T-helper 2 cell treated with Interferon-gamma antibody and Interleukin-4, amounts not matched to agents 5 μg/mL and 100 μg/mL, for 36 hours (primary cell): ENCODE measurements around the gene HGFAC.

Source experiments
- DNase-seq: peaks from one replicate; pipeline ENCODE4 v3.0.0; 2021; ENCODE audit warnings: low spot score
- H3K27ac Mint-ChIP-seq: one replicate; pipeline ENCODE4 v1.8.0; 2021; ENCODE audit warnings: mild to moderate bottlenecking, mixed read lengths
- H3K27me3 Mint-ChIP-seq: one replicate; pipeline ENCODE4 v1.8.0; 2021; ENCODE audit warnings: low read depth, mixed read lengths
- H3K36me3 Mint-ChIP-seq: one replicate; pipeline ENCODE4 v1.8.0; 2021; ENCODE audit warnings: low read depth, mixed read lengths
- H3K4me1 Mint-ChIP-seq: one replicate; pipeline ENCODE4 v1.8.0; 2021; ENCODE audit warnings: low read depth, mixed read lengths
- H3K4me3 Mint-ChIP-seq: one replicate; pipeline ENCODE4 v1.8.0; 2022; ENCODE audit warnings: mild to moderate bottlenecking, moderate library complexity, mixed read lengths
- H3K9me3 Mint-ChIP-seq: one replicate; pipeline ENCODE4 v1.8.0; 2021; ENCODE audit warnings: mixed read lengths

The HGFAC gene

GRCh38 chr4:3471886-3472285 lies 30.1 kb downstream of the HGFAC start:
- H3K4me3 Mint-ChIP-seq: no peak overlapping the region
- H3K36me3 Mint-ChIP-seq: no peaks in the 10 kb centered on the region
- H3K27me3 Mint-ChIP-seq: no peaks in the 10 kb centered on the region
- no peak for DNase-seq
- H3K27ac Mint-ChIP-seq: no peak overlapping the region
- H3K9me3 Mint-ChIP-seq: no peaks in the 10 kb centered on the region
- H3K4me1 Mint-ChIP-seq: no peaks in the 10 kb centered on the region

GRCh38 chr4:3472411-3473141 lies 30.8 kb downstream of the HGFAC start:
- H3K36me3 Mint-ChIP-seq: no peaks in the 10 kb centered on the region
- H3K27me3 Mint-ChIP-seq: no peaks in the 10 kb centered on the region
- no peak for DNase-seq
- no peak overlapping the region for H3K27ac Mint-ChIP-seq
- no peak overlapping the region for H3K4me3 Mint-ChIP-seq
- H3K4me1 Mint-ChIP-seq: no peaks in the 10 kb centered on the region
- H3K9me3 Mint-ChIP-seq: no peaks in the 10 kb centered on the region

DNA sequence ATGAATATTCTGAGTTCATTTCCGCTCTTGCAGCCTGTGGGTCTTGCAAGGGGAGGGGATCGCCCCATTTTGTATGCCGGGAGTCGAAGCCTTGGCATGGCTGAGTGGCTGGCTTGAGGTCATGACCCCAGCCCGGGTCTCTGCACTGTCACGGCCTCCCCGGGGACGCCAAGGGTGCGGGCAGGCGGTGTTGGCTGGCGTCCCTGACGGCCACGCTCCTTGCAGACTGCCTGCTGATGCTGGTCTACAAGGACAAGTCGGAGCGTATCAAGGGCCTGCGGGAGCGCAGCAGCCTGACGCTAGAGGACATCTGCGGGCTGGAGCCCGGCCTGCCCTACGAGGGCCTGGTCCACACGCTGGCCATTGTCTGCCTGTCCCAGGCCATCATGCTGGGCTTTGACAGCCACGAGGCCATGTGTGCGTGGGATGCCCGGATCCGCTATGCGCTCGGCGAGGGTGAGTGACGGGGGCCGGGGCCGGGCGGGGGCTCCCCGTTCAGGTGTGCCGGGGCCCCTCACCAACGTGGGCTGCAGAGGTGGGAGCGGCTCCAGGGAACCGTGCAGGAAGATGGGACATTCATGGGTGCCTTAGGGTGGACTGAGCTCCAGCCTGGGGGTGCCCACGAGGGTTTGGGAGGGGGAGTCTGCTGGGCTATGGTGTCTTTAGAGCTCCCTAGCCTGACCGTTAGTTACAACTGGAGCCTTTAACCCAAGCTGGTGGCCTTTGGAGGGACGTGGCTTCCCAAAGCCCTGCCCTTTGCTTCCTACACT lies 31.6 kb downstream of the HGFAC start:
- no peak for DNase-seq
- Mint-ChIP-seq H3K27ac (no peak overlapping the region), H3K4me1 (no peaks in the 10 kb centered on the region), H3K36me3 (no peaks in the 10 kb centered on the region), H3K9me3 (no peaks in the 10 kb centered on the region), H3K27me3 (no peaks in the 10 kb centered on the region), H3K4me3 (no peak overlapping the region)

DNA sequence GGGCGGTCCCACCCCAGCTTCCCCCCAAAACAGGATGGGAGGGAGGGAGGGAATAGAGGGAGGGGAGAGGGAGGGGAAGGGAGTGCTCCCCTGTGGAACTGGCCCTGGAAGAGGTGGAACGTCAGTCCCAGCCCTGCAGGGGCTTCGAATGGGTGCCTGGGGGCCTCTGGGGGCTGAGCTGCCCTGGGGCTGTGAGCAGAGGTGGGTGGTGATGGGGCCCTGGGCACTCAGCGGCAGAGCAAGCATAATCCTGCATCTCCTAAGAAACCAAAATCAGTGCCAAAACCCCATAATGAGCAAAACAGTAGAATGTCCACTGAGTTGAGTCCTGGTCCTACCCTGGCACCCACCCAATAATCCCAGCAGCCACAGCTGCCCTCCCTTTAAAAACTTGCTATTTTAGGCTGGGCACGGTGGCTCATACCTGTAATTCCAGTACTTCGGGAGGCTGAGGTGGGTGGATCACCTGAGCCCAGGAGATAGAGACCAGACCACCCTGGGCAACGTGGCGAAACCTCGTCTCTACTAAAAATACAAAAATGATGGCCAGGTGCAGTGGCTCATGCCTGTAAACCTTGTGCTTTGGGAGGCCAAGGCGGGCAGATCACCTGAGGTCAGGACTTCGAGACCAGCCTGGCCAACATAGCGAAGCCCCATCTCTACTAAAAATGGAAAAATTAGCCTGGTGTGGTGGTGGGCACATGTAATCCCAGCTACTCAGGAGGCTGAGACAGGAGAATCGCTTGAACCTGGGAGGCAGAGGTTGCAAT lies 32.4 kb downstream of the HGFAC start:
- Mint-ChIP-seq H3K36me3 (no peaks in the 10 kb centered on the region), H3K9me3 (no peaks in the 10 kb centered on the region), H3K4me1 (no peaks in the 10 kb centered on the region), H3K27me3 (no peaks in the 10 kb centered on the region), H3K4me3 (no peak overlapping the region), H3K27ac (no peak overlapping the region)
- DNase-seq: no peak

DNA sequence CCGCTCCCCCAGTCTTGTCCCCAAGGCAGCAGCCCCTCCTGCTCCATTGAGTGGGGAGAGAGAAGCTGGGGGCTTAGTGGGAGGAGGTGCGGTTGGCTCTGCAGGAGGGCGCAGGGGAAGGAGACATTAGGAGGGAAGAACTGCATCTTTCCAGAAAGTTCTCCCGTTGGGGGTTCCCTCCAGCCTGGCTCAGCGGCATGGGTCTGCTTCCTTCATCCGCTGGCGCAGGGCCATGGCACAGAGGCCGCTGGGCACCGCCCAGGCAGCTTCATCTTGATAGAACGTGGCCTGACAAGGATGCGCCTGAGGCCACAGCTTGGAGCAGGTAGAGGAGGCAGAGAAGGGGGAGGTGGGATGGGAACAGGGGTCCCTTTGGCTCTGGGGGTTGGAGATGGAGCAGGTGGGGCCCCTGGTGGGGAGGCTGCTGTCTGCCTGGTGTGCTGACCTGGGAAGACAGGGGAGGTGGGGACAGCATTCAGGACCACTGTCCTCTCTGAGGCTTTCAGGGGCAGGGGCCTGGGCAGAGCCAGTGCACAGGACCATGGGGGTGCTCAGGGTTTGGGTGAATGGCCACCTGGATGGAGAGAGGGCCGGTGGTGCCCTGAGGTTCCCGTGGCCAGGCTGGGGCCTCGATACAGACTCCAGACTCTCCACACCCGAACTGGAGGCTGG lies 33.4 kb downstream of the HGFAC start:
- Mint-ChIP-seq H3K9me3 (no peaks in the 10 kb centered on the region), H3K27ac (no peak overlapping the region), H3K36me3 (no peaks in the 10 kb centered on the region), H3K4me1 (no peaks in the 10 kb centered on the region), H3K4me3 (no peak overlapping the region), H3K27me3 (no peaks in the 10 kb centered on the region)
- DNase-seq: no peak

- Mint-ChIP-seq H3K27ac (no peak overlapping the region), H3K4me1 (no peaks in the 10 kb centered on the region), H3K4me3 (no peak overlapping the region), H3K9me3 (no peaks in the 10 kb centered on the region), H3K36me3 (no peaks in the 10 kb centered on the region), H3K27me3 (peaks cover 3% of the 10 kb centered on the region)
- no peak for DNase-seq
Measured at GRCh38 chr4:3475713-3476260, 34.0 kb downstream of the HGFAC start.

- DNase-seq: no peak
- H3K4me3 Mint-ChIP-seq: no peak overlapping the region
- H3K27me3 Mint-ChIP-seq: peaks cover 3% of the 10 kb centered on the region
- H3K9me3 Mint-ChIP-seq: no peaks in the 10 kb centered on the region
- H3K4me1 Mint-ChIP-seq: no peaks in the 10 kb centered on the region
- H3K27ac Mint-ChIP-seq: no peak overlapping the region
- no peaks in the 10 kb centered on the region for H3K36me3 Mint-ChIP-seq
Measured at GRCh38 chr4:3476341-3476747, 34.6 kb downstream of the HGFAC start.

DNA sequence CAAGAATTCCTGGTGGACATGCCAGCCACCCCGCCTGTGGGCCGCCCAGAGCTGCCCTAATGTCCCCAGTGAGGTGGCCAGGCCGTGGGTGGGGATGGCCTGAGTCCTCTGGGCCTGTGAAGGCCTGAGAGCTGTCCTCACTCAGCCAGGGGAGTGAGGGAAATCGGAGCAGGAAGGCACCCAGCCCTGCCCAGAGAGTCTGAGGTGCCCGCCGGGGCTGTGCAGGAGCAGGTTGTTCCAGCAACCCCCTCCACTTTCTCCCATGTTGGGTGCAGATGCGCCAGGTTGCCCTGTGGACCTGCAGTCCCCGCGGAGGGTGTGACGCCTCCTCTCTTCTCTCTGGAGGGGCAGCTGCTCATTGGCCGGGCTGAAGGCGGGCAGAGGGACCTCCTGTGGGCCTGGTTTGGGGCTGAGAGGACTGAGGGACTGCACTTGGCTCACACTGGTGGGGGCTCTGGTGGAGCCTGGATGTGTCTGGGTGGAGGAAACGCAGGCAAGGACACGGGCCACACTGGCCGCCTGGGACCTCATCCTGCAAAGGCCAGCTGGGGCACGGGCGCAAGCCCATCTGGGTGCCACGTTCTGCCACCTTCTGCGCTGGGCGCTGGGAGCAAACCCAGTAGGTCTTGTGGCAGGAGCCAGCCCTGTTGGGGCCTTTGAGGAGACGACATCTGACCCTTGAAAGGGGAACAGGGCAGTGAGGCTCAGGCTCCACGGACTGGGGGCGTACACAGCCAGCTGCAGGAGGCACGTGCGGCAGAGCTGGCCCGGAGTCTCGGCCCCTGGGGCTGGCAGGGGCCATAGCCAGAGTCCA lies 35.4 kb downstream of the HGFAC start:
- no peaks in the 10 kb centered on the region for H3K9me3 Mint-ChIP-seq
- DNase-seq: no peak
- H3K36me3 Mint-ChIP-seq: no peaks in the 10 kb centered on the region
- peaks cover 9% of the 10 kb centered on the region for H3K27me3 Mint-ChIP-seq
- H3K4me3 Mint-ChIP-seq: no peak overlapping the region
- H3K4me1 Mint-ChIP-seq: no peaks in the 10 kb centered on the region
- no peak overlapping the region for H3K27ac Mint-ChIP-seq

DNA sequence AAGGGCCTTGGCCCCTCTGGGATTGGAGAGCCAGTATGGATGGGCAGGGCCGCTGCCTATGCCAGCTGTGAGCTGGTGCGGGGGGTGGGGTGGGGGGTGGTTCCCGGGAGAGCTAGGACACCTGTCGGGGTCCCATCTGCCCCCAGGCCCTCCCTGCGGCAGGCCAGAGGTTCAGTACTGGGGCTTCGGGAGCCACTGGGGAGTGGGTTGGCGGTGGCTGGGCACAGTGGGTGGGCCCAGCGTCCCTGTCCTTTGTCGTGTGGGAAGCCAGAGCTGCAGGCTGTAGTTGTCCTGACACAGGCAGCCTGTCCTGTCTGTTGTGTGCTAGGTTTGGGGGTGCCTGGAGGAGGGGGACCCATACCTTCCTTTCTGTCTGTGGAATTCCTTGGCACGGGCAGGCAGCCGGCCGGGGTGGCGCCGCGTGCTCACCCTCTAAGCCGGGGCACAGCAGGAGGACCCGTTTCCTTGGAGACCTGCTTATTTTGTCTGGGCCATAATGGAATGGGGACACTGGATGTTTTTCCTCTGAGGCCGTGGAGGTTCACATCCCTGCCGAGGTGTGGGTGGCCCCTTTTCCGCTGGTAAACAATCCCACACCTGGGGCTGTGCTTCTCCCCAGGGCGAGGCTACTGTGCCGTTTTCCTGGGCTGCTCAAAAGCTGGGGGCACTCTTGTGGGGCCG lies 36.1 kb downstream of the HGFAC start:
- H3K27ac Mint-ChIP-seq: no peak overlapping the region
- H3K9me3 Mint-ChIP-seq: no peaks in the 10 kb centered on the region
- H3K4me1 Mint-ChIP-seq: no peaks in the 10 kb centered on the region

GRCh38 chr4:3478446-3479357 lies 36.9 kb downstream of the HGFAC start:
- H3K4me1 Mint-ChIP-seq: no peaks in the 10 kb centered on the region
- H3K27ac Mint-ChIP-seq: no peak overlapping the region
- DNase-seq: no peak
- H3K36me3 Mint-ChIP-seq: no peaks in the 10 kb centered on the region
- peaks cover 9% of the 10 kb centered on the region for H3K27me3 Mint-ChIP-seq
- no peak overlapping the region for H3K4me3 Mint-ChIP-seq
- H3K9me3 Mint-ChIP-seq: no peaks in the 10 kb centered on the region

More for the DNA sequence above, 36.1 kb downstream of the HGFAC start:
- H3K4me3 Mint-ChIP-seq: no peak overlapping the region
- H3K36me3 Mint-ChIP-seq: no peaks in the 10 kb centered on the region
- no peak for DNase-seq
- H3K27me3 Mint-ChIP-seq: peaks cover 9% of the 10 kb centered on the region

GRCh38 chr4:3479358-3480101 lies 37.8 kb downstream of the HGFAC start:
- no peaks in the 10 kb centered on the region for H3K9me3 Mint-ChIP-seq
- H3K36me3 Mint-ChIP-seq: no peaks in the 10 kb centered on the region
- no peaks in the 10 kb centered on the region for H3K4me1 Mint-ChIP-seq
- no peak overlapping the region for H3K4me3 Mint-ChIP-seq
- H3K27me3 Mint-ChIP-seq: peaks cover 9% of the 10 kb centered on the region
- no peak overlapping the region for H3K27ac Mint-ChIP-seq
- no peak for DNase-seq
